Endodermal cell (in vitro differentiated cells): ENCODE measurements around the gene CCDC181. TPM values are rescaled to one million over a fixed set of nuclear protein-coding genes. Genes with fewer than 3 reads are reported as not detected.

Experiments
- DNase-seq: peaks from one replicate; pipeline ENCODE4 v3.0.0-alpha.2; 2017
- H3K27ac ChIP-seq: 2 replicates; pipeline ENCODE4 v1.5.1; 2013; ENCODE audit warnings: mild to moderate bottlenecking, low read depth, low read length, moderate library complexity
- H3K27me3 ChIP-seq: 2 replicates; pipeline ENCODE4 v1.6.1; 2013; ENCODE audit warnings: mild to moderate bottlenecking, low read length, moderate library complexity; ENCODE audit not compliant: insufficient read depth, control insufficient read depth, poor library complexity, severe bottlenecking
- H3K36me3 ChIP-seq: 2 replicates; pipeline ENCODE4 v1.7.0; 2013; ENCODE audit warnings: mild to moderate bottlenecking, low read length, moderate library complexity; ENCODE audit not compliant: control insufficient read depth, insufficient read depth
- H3K4me1 ChIP-seq: one replicate; pipeline ENCODE4 v1.7.0; 2013; ENCODE audit warnings: low read length; ENCODE audit not compliant: control insufficient read depth, insufficient read depth
- H3K4me3 ChIP-seq: 2 replicates; pipeline ENCODE4 v1.5.1; 2013; ENCODE audit warnings: mild to moderate bottlenecking, low read length, moderate library complexity
- H3K9ac ChIP-seq: 2 replicates; pipeline ENCODE4 v1.6.1; 2013; ENCODE audit warnings: mild to moderate bottlenecking, low read length, moderate library complexity; ENCODE audit not compliant: poor library complexity, severe bottlenecking; ENCODE audit errors: extremely low read depth
- H3K9me3 ChIP-seq: 2 replicates; pipeline ENCODE4 v1.6.1; 2013; ENCODE audit warnings: mild to moderate bottlenecking, low read length, moderate library complexity; ENCODE audit not compliant: control insufficient read depth
- H3K27ac Mint-ChIP-seq: 2 replicates; pipeline ENCODE4 v1.8.0; 2020; ENCODE audit warnings: mixed read lengths
- H3K27me3 Mint-ChIP-seq: 2 replicates; pipeline ENCODE4 v1.8.0; 2021; ENCODE audit warnings: mild to moderate bottlenecking, mixed read lengths; ENCODE audit not compliant: insufficient read depth
- H3K36me3 Mint-ChIP-seq: 2 replicates; pipeline ENCODE4 v1.8.0; 2020; ENCODE audit warnings: low read depth, mixed read lengths
- H3K4me1 Mint-ChIP-seq: 2 replicates; pipeline ENCODE4 v1.8.0; 2020; ENCODE audit warnings: mixed read lengths
- H3K4me3 Mint-ChIP-seq: 2 replicates; pipeline ENCODE4 v1.8.0; 2020; ENCODE audit warnings: mild to moderate bottlenecking, moderate library complexity, mixed read lengths
- H3K9me3 Mint-ChIP-seq: 2 replicates; pipeline ENCODE4 v1.8.0; 2020; ENCODE audit warnings: mild to moderate bottlenecking, mixed read lengths
- CTCF ChIP-seq: fragments of 200-600 bp; sonication (generic); conservative IDR thresholded peaks from 2 replicates; pipeline ENCODE4 v1.5.0; 2021; ENCODE audit warnings: antibody characterized with exemption, mild to moderate bottlenecking
- WGBS, 2 experiments: methylation state at CpG; one replicate each; pipeline versions ENCODE4 v1.1.5 to v1.1.7; 2013; ENCODE audit warnings: missing lambda C conversion rate in 2 of 2, mixed read lengths in 1 of 2; ENCODE audit not compliant: insufficient coverage in 1 of 2, insufficient read length in 1 of 2; 5-methylcytosine and 5-hydroxymethylcytosine counted together
- total RNA-seq, 2 donors: library from RNA; stranded (reverse); fragmentation: NEBNext Ultra II Directional in 1 of 2; extraction: Animal tissue kit (Norgen Biotek cat#: 25700) in 1 of 2; gene quantifications; 2 replicates in 1 of 2; 3 replicates in 1 of 2; pipeline ENCODE4 v1.2.1, GENCODE V29; 2021

CCDC181 gene
- total RNA-seq, 2 donors from 2014 or later: 4.9 to 7.8 TPM

GRCh38 chr1:169456029-169456428 lies 28.8 kb upstream of the CCDC181 start:
- H3K4me3 ChIP-seq: no peak overlapping the region
- Mint-ChIP-seq H3K36me3 (no peaks in the 10 kb centered on the region), H3K27ac (no peak overlapping the region), H3K9me3 (peaks cover 14% of the 10 kb centered on the region), H3K4me1 (peaks cover 6% of the 10 kb centered on the region), H3K4me3 (no peak overlapping the region), H3K27me3 (no peaks in the 10 kb centered on the region)
- H3K4me1 ChIP-seq: no peaks in the 10 kb centered on the region
- H3K9me3 ChIP-seq: peaks cover 19% of the 10 kb centered on the region
- H3K9ac ChIP-seq: no peak overlapping the region
- H3K27ac ChIP-seq: no peak overlapping the region
- WGBS, 2 experiments: 100% methylated on average over 1 of the region's 2 CpGs; no CpG with 5 or more reads in 1 of the 2 experiments
- no peaks in the 10 kb centered on the region for H3K36me3 ChIP-seq
- DNase-seq: no peak
- TF ChIP-seq CTCF: no peak
- no peaks in the 10 kb centered on the region for H3K27me3 ChIP-seq

GRCh38 chr1:169452921-169453320 lies 25.6 kb upstream of the CCDC181 start:
- no peak overlapping the region for H3K27ac Mint-ChIP-seq
- no peaks in the 10 kb centered on the region for H3K27me3 ChIP-seq
- H3K9ac ChIP-seq: no peak overlapping the region
- no peak for TF ChIP-seq CTCF
- no peaks in the 10 kb centered on the region for H3K36me3 ChIP-seq
- no peak for DNase-seq
- no peak overlapping the region for H3K4me3 ChIP-seq
- no peaks in the 10 kb centered on the region for H3K4me1 Mint-ChIP-seq
- no peaks in the 10 kb centered on the region for H3K36me3 Mint-ChIP-seq
- H3K4me1 ChIP-seq: no peaks in the 10 kb centered on the region
- H3K9me3 ChIP-seq: peaks cover 14% of the 10 kb centered on the region
- H3K9me3 Mint-ChIP-seq: peaks cover 12% of the 10 kb centered on the region
- no peak overlapping the region for H3K27ac ChIP-seq
- 78 to 80% methylated on average over 1 to 2 of the region's 2 CpGs for WGBS, 2 experiments
- H3K4me3 Mint-ChIP-seq: no peak overlapping the region
- no peaks in the 10 kb centered on the region for H3K27me3 Mint-ChIP-seq

- no peaks in the 10 kb centered on the region for H3K27me3 Mint-ChIP-seq
- no peaks in the 10 kb centered on the region for H3K4me1 ChIP-seq
- no peak for DNase-seq
- no peaks in the 10 kb centered on the region for H3K36me3 ChIP-seq
- no peak overlapping the region for H3K4me3 ChIP-seq
- no peaks in the 10 kb centered on the region for H3K9me3 ChIP-seq
- H3K9ac ChIP-seq: no peak overlapping the region
- no peaks in the 10 kb centered on the region for H3K27me3 ChIP-seq
- no peaks in the 10 kb centered on the region for H3K4me1 Mint-ChIP-seq
- no peak for TF ChIP-seq CTCF
- H3K36me3 Mint-ChIP-seq: no peaks in the 10 kb centered on the region
- 95% methylated on average over 1 of the region's 1 CpG; no CpG with 5 or more reads in 1 of the 2 experiments for WGBS, 2 experiments
- no peak overlapping the region for H3K27ac ChIP-seq
- no peak overlapping the region for H3K27ac Mint-ChIP-seq
- peaks cover under 1% of the 10 kb centered on the region for H3K9me3 Mint-ChIP-seq
- H3K4me3 Mint-ChIP-seq: no peak overlapping the region
These were observed 24.0 kb upstream of the CCDC181 start for GRCh38 chr1:169451218-169451824.
